NCI-H526 (cell line): ENCODE results near the gene OXLD1.
"Not testable (repeated sequence)": the region's sequence is repeated elsewhere in the genome, so short reads cannot be mapped to it uniquely, and the experiment has no call there.

Source experiments
- DNase-seq, 2 experiments: peaks; one replicate each; lab custom pipeline; 2025; lab: John Stamatoyannopoulos, UW

The OXLD1 gene

GRCh38 chr17:81652906-81653771, 13.3 kb downstream of the OXLD1 start:
- DNase-seq, result no peak

- peak in 1 of 2 experiments; percentile 12 for DNase-seq
Observed at GRCh38 chr17:81651692-81652091, 14.7 kb downstream of the OXLD1 start.

GRCh38 chr17:81650951-81651350, 15.5 kb downstream of the OXLD1 start:
- no peak for DNase-seq

- DNase-seq, result no peak
Observed at GRCh38 chr17:81648707-81649085, 17.7 kb downstream of the OXLD1 start.

GRCh38 chr17:81648013-81648706, 18.2 kb downstream of the OXLD1 start:
- DNase-seq, result no peak

GRCh38 chr17:81647640-81648012, 18.8 kb downstream of the OXLD1 start:
- DNase-seq, result peak in 1 of 2 experiments; percentile 29

- DNase-seq, result peak in 1 of 2 experiments; percentile 17
Observed at GRCh38 chr17:81646869-81647600, 19.4 kb downstream of the OXLD1 start.

GRCh38 chr17:81644976-81645952, 21.1 kb downstream of the OXLD1 start:
- no peak for DNase-seq

GRCh38 chr17:81644496-81644895, 21.9 kb downstream of the OXLD1 start:
- DNase-seq, result no peak

GRCh38 chr17:81641825-81642489, 24.4 kb downstream of the OXLD1 start:
- DNase-seq, result no peak

- DNase-seq, result no peak
Observed at GRCh38 chr17:81640011-81640410, 26.4 kb downstream of the OXLD1 start.

- no peak for DNase-seq
Observed at GRCh38 chr17:81638683-81639082, 27.7 kb downstream of the OXLD1 start.

GRCh38 chr17:81636505-81637288, 29.7 kb downstream of the OXLD1 start, which contains the start of the genes NPLOC4 and TSPAN10:
Gene NPLOC4, minus strand, starts transcription at chr17:81637112. Its CDS starts 182 bp downstream, at chr17:81636930.
Gene TSPAN10, plus strand, starts transcription at chr17:81637196. Its CDS starts 5,217 bp downstream, at chr17:81642413.
- DNase-seq, result peak; percentile 48 to 92

GRCh38 chr17:81635973-81636504, 30.4 kb downstream of the OXLD1 start:
- DNase-seq, result no peak

- no peak for DNase-seq
Observed at GRCh38 chr17:81635431-81635830, 31.0 kb downstream of the OXLD1 start.

- no peak for DNase-seq
Observed at GRCh38 chr17:81631482-81631881, 34.9 kb downstream of the OXLD1 start.

- DNase-seq, result no peak
Observed at GRCh38 chr17:81630274-81630673, 36.1 kb downstream of the OXLD1 start.

- DNase-seq, result no peak
Observed at GRCh38 chr17:81621494-81622130, 44.8 kb downstream of the OXLD1 start.

GRCh38 chr17:81618307-81618706, 48.1 kb downstream of the OXLD1 start:
- not testable (repeated sequence) for DNase-seq
